Measurements from ENCODE around the gene IL18. TPM values are rescaled to one million over a fixed set of nuclear protein-coding genes. Genes with fewer than 3 reads are reported as not detected.
"Not testable (repeated sequence)": the region's sequence is repeated elsewhere in the genome, so short reads cannot be mapped to it uniquely, and the experiment has no call there.

The IL18 gene
- total RNA-seq, 4 donors from 2014 or later: 5.8 to 18.3 (median 9.3) TPM

DNA sequence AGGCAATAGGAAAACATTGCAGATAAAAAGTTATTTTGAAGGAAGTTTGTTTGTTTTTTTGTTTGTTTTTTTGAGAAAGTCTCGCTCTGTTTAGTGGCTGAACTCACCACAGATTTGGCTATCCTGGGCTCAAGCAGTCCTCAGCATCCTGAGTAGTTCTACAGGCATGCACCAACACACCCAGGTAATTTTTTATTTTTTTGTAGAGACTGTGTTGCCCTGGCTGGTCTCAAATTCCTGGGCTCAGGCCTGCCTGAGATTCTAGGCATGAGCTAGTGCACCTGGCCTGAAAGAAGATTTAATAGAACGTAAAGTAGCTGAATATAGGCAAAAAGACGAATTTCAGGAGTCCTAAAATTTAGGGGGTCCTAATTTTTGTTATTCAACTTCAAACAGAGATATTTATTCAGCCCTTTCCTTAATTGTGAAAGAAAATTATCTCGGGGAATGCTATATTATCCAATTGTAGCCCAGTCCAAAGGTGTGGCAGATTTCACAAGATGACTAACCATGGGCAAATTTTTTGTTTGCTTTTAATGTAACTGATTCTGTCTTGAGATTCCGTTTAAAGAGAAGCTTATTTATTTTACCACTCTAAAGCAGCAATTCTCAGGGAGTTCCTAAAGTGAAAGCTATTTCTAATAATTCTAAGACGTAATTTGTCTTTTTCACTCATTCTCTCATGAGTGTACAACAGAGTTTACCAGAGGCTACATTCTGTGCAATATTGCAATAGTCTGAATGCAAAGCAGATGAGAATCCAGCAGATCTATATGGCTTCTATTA lies 940 bp downstream of the IL18 start:
- Histone ChIP-seq H3K9me3 (no peaks in the 10 kb centered on the region), H3K36me3 (no peaks in the 10 kb centered on the region), H3K4me3 (replicated peaks in 1 of 3) (no peak overlapping the region), H3K27ac (peak overlapping the region in 1 of 3 donors; percentile 15), H3K4me1 (no peaks in the 10 kb centered on the region), H3K27me3 (no peaks in the 10 kb centered on the region)
- WGBS, 2 donors: 81 to 82% methylated on average over 6 of the region's 6 CpGs
- TF ChIP-seq POLR2A (IDR thresholded peaks at IDR 0.05): no peak
- TF ChIP-seq, protein P1, sequence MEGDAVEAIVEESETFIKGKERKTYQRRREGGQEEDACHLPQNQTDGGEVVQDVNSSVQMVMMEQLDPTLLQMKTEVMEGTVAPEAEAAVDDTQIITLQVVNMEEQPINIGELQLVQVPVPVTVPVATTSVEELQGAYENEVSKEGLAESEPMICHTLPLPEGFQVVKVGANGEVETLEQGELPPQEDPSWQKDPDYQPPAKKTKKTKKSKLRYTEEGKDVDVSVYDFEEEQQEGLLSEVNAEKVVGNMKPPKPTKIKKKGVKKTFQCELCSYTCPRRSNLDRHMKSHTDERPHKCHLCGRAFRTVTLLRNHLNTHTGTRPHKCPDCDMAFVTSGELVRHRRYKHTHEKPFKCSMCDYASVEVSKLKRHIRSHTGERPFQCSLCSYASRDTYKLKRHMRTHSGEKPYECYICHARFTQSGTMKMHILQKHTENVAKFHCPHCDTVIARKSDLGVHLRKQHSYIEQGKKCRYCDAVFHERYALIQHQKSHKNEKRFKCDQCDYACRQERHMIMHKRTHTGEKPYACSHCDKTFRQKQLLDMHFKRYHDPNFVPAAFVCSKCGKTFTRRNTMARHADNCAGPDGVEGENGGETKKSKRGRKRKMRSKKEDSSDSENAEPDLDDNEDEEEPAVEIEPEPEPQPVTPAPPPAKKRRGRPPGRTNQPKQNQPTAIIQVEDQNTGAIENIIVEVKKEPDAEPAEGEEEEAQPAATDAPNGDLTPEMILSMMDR (IDR thresholded peaks at IDR 0.05): no peak
- DNase-seq: no peak
- intact Hi-C loops (cut with DNase I): no loop called here

DNA sequence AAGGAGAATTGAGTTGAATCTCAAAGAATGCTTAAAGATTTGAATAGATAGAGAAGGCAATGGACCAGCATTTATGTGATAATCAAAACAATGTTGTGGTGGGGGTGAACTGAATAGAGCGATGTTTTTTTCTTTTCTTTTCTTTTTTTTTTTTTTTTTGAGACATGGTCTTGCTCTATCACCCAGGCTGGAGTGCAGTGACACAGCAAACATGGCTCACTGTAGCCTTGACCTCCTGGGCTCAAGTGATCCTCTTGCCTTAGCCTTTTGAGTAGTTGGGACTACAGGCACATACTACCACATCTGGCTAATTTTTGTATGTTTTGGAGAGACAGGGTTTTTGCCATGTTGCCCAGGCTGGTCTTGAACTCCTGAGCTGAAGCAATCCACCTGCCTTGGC lies 1.7 kb downstream of the IL18 start:
- H3K9me3 ChIP-seq; intact Hi-C loops (cut with DNase I); H3K4me1 ChIP-seq; H3K4me3 ChIP-seq (replicated peaks in 1 of 3); H3K27ac ChIP-seq; H3K36me3 ChIP-seq; DNase-seq; H3K27me3 ChIP-seq: not testable (repeated sequence)
- 88 to 93% methylated on average over 1 of the region's 1 CpG for WGBS, 2 donors

DNA sequence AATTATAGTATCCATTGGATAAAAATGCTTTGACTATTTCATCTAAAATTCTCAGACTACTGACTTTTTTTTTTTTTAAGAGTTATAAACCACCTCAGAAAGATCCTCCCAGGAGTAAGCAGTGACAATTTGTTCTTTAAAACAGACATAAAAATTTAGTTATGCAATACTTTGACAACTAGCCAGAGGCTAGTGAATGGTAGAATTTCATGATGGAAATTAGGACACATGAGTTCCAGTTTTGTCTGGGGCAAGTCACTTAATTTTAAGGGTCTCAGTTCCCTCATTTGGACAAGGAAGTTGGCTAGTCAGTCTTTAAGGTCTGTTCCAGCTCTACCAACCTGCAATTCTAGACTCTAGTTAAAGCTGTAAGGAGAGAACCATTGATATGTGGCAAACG lies 2.9 kb downstream of the IL18 start:
- H3K4me3 ChIP-seq (replicated peaks in 1 of 3): no peak overlapping the region

DNA sequence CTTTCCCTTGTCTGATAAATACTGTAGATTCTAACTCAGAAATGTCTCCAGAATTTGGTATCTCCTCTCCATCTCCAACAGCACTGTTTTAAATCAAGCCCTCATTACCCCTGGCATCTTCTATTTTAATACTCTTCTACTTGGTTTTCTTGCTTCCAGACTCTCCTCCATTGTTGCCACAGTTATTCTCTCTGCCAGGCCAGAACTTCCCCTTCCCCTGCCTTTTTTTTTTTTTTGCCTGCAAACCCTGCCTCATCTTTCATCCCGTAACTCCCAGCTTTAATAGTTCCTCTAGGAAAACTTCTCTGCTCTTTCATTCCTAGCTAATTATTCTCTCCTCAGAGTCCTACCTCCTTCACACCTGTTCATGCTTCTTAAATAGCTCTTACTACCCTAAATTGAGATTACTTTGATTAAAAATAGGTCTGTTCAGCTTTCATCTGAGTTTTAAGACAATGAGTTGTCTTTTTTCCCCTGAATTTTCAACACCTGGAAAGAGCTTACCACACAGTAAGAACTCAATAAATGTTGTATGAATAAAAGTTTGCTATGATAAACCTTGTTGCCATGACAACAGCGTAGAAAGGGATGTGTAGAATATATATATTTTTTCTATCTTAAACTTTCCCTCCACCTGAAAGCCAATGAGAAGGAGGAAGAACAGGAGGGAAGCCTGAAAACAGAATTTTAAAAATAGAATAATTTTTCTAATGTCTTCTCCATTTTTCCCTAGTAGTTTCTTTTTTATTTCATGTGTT lies 3.6 kb downstream of the IL18 start:
- Histone ChIP-seq H3K27ac (no peak overlapping the region), H3K4me3 (replicated peaks in 1 of 3) (no peak overlapping the region), H3K4me1 (no peaks in the 10 kb centered on the region), H3K27me3 (no peaks in the 10 kb centered on the region), H3K36me3 (no peaks in the 10 kb centered on the region), H3K9me3 (no peaks in the 10 kb centered on the region)
- intact Hi-C loops (cut with DNase I): no loop called here
- DNase-seq: no peak
- WGBS, 2 donors: 70 to 73% methylated on average over 2 of the region's 2 CpGs
- TF ChIP-seq, protein P1 (IDR thresholded peaks at IDR 0.05): no peak

More for the DNA sequence above, 2.9 kb downstream of the IL18 start:
- intact Hi-C loops (cut with DNase I): no loop called here
- H3K27ac ChIP-seq: no peak overlapping the region
- no peaks in the 10 kb centered on the region for H3K27me3 ChIP-seq
- WGBS, 2 donors: 76 to 86% methylated on average over 1 of the region's 1 CpG
- TF ChIP-seq, protein P1 (IDR thresholded peaks at IDR 0.05): no peak
- TF ChIP-seq POLR2A (IDR thresholded peaks at IDR 0.05): no peak
- H3K9me3 ChIP-seq: no peaks in the 10 kb centered on the region
- H3K4me1 ChIP-seq: no peaks in the 10 kb centered on the region
- no peaks in the 10 kb centered on the region for H3K36me3 ChIP-seq
- no peak for DNase-seq

DNA sequence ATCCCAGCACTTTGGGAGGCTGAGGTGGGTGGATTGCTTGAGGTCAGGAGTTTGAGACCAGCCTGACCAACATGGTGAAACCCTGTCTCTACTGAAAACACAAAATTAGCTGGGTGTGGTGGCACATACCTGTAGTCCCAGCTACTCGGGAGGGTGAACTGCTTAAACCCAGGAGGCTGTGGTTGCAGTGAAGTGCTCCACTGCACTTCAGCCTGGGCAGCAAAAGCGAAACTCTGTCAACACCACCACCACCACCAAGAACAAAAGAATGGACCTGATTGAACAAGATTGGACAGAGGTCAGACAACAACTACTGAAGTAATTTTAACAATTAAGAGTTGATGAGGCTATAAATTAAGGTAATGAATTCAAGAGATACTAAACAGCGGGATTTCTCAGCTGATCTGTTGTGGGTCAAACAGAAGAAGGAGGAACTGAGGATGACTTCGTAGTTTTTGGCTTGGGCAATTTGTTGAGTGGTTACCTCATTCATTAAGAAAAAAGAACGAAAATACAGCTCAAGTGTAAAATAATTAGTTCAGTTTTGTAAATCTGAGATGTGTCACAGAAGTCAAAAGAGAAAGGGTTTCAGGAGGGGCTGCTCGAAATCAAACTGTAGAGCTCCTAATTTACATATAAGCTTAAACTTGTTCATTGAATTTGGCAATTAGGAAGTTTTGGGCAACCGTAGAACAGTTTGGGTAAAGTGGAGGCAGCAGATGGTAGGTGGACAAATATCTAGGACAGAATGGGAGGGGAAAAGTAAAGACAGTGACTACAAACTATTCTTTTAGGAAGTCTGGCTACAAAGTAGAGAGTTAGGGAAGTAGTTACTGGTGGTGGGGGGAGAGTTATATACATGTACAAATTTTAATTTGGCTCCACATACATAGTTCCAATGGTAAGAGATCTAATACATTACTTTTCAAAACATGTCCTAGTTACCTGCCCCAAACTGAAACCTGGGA lies 4.5 kb downstream of the IL18 start:
- no peak for TF ChIP-seq POLR2A (IDR thresholded peaks at IDR 0.05)
- TF ChIP-seq, protein P1 (IDR thresholded peaks at IDR 0.05): no peak
- Histone ChIP-seq H3K36me3 (no peaks in the 10 kb centered on the region), H3K9me3 (no peaks in the 10 kb centered on the region), H3K4me1 (no peaks in the 10 kb centered on the region), H3K27ac (no peak overlapping the region), H3K4me3 (replicated peaks in 1 of 3) (no peak overlapping the region), H3K27me3 (no peaks in the 10 kb centered on the region)
- DNase-seq: no peak
- WGBS, 2 donors: 84 to 85% methylated on average over 7 of the region's 7 CpGs
- intact Hi-C loops (cut with DNase I): no loop called here

All from thyroid gland (tissue), 4 donors.